Measurements from ENCODE around the gene TMEM158.

GRCh38 chr3:45183872-45184262 lies 42.2 kb downstream of the TMEM158 start:
- TF ChIP-seq CTCF (IDR thresholded peaks at IDR 0.05) (no peak), EZH2 (IDR thresholded peaks at IDR 0.05) (no peak)
